Endothelial cell of umbilical vein (primary cell): ENCODE results near the gene CNMD. TPM values are rescaled to one million over a fixed set of nuclear protein-coding genes. Genes with fewer than 3 reads are reported as not detected.

Experiments used
- BruUV-seq: library from RNA; stranded (reverse); fragments of 400-500 nt; replicated peaks from 2 replicates; lab custom pipeline; 2021; lab: Mats Ljungman, UMichigan
- CTCF ChIA-PET: fragments of 300-600, 350-600 bp; sonication (Branson Sonifier 250); formaldehyde crosslinking; loops from one replicate; lab custom pipeline; 2021; ENCODE audit warnings: antibody characterized with exemption, inconsistent platforms; lab: Charles Lee
- POLR2A ChIA-PET: fragments of 300-600, 350-600 bp; sonication (Branson Sonifier 250); formaldehyde crosslinking; loops from one replicate; lab custom pipeline; 2021; ENCODE audit warnings: antibody characterized with exemption, inconsistent platforms; lab: Charles Lee
- DNase-seq: peaks from one replicate; pipeline ENCODE4 v3.0.0-alpha.2; 2011; ENCODE audit warnings: low read depth, low spot score
- FAIRE-seq: peaks from 2 replicates; lab custom pipeline; 2011; peaks lifted over from hg19 to GRCh38; lab: Jason Lieb, UNC
- H2AFZ ChIP-seq: 2 replicates; pipeline ENCODE4 v1.6.0; 2012; ENCODE audit warnings: low read depth, low read length, control low read depth, inconsistent platforms
- H3K27ac ChIP-seq: 2 replicates; pipeline ENCODE4 v1.5.1; 2011; ENCODE audit warnings: low read depth, mild to moderate bottlenecking, control low read depth, low read length, moderate library complexity; ENCODE audit not compliant: insufficient read depth
- H3K27me3 ChIP-seq, 2 experiments: 2 replicates each; pipeline versions ENCODE4 v1.6.0 to v1.6.1; 2011; ENCODE audit warnings: low read length in 2 of 2, mixed read lengths in 1 of 2; ENCODE audit not compliant: control insufficient read depth in 2 of 2, insufficient read depth in 2 of 2
- H3K36me3 ChIP-seq, 2 experiments: 2 replicates in 1 of 2; 3 replicates in 1 of 2; pipeline ENCODE4 v1.5.1; 2011; ENCODE audit warnings: low read length in 2 of 2, mild to moderate bottlenecking in 1 of 2, moderate library complexity in 1 of 2; ENCODE audit not compliant: control insufficient read depth in 2 of 2, insufficient read depth in 2 of 2; ENCODE audit errors: extremely low read depth in 1 of 2
- H3K4me1 ChIP-seq: 3 replicates; pipeline ENCODE4 v1.5.1; 2011; ENCODE audit warnings: mild to moderate bottlenecking, low read length; ENCODE audit not compliant: control insufficient read depth, insufficient read depth; ENCODE audit errors: extremely low read depth
- H3K4me2 ChIP-seq: 2 replicates; pipeline ENCODE4 v1.6.1; 2011; ENCODE audit warnings: low read length, control low read depth, mixed read lengths; ENCODE audit not compliant: insufficient read depth
- H3K4me3 ChIP-seq, 3 experiments: fragments of 200-600 bp in 1 of 3; sonication (generic), shearing (Covaris generic) in 1 of 3; replicated peaks in 1 of 3; 2 replicates each; pipeline ENCODE4 v1.5.1; 2011 to 2016; ENCODE audit warnings: control low read depth in 3 of 3, low read length in 3 of 3, mild to moderate bottlenecking in 2 of 3, inconsistent platforms in 1 of 3, low read depth in 1 of 3, moderate library complexity in 1 of 3; ENCODE audit not compliant: insufficient read depth in 1 of 3
- H3K79me2 ChIP-seq: 2 replicates; pipeline ENCODE4 v1.6.0; 2012; ENCODE audit warnings: low read length, inconsistent platforms; ENCODE audit not compliant: control insufficient read depth, insufficient read depth
- H3K9ac ChIP-seq: replicated peaks from 2 replicates; pipeline ENCODE3; 2011; ENCODE audit warnings: low read length, control low read depth; ENCODE audit not compliant: insufficient read depth; ENCODE audit errors: extremely low read depth
- H3K9me1 ChIP-seq: replicated peaks from 3 replicates; pipeline ENCODE4 v1.6.0; 2011; ENCODE audit warnings: mild to moderate bottlenecking, low read length; ENCODE audit not compliant: control insufficient read depth, insufficient read depth; ENCODE audit errors: extremely low read depth
- H3K9me3 ChIP-seq: replicated peaks from 2 replicates; pipeline ENCODE4 v1.5.1; 2012; ENCODE audit warnings: low read length, inconsistent platforms; ENCODE audit not compliant: control insufficient read depth, insufficient read depth
- H4K20me1 ChIP-seq: replicated peaks from 2 replicates; pipeline ENCODE3; 2011; ENCODE audit warnings: mild to moderate bottlenecking, low read length; ENCODE audit not compliant: control insufficient read depth, insufficient read depth; ENCODE audit errors: extremely low read depth
- GATA2 ChIP-seq: IDR thresholded peaks from 2 replicates; pipeline ENCODE4 v1.7.0; 2011; ENCODE audit warnings: low read depth, mild to moderate bottlenecking, moderate library complexity, mixed read lengths, low read length; ENCODE audit not compliant: insufficient read length, insufficient read depth
- JUN ChIP-seq: IDR thresholded peaks from 2 replicates; pipeline ENCODE4 v1.6.1; 2011; ENCODE audit warnings: borderline replicate concordance, low read depth; ENCODE audit not compliant: insufficient read length, insufficient read depth
- MYC ChIP-seq: IDR thresholded peaks from one replicate; pipeline ENCODE4 v1.6.1; 2011; ENCODE audit warnings: mild to moderate bottlenecking, low read depth, low read length
- POLR2A ChIP-seq: IDR thresholded peaks from 2 replicates; pipeline ENCODE4 v1.6.1; 2012; ENCODE audit warnings: low read depth, mild to moderate bottlenecking, control low read depth, low read length
- dilution Hi-C: fragments of 300-500 bp; cut with MboI; formaldehyde crosslinking; loops from one replicate; pipeline ENCODE4 v1.15.0; 2019; ENCODE audit warnings: low sequenced_read_pairs; ENCODE audit not compliant: extremely low pct_ligation_motif_present
- intact Hi-C: fragments of 100-400 bp; cut with micrococcal nuclease; formaldehyde crosslinking; loops from one replicate; pipeline ENCODE4 v1.10.0; 2022
- polyA plus RNA-seq, 4 experiments: library from polyadenylated mRNA; depleted of rRNA in 3 of 4; stranded (reverse) in 3 of 4; unstranded in 1 of 4; fragments of >200 nt; gene quantifications; 2 replicates each; pipeline versions ENCODE4 v1.2.1 to v1.2.3, GENCODE V29; 2011 to 2012; ENCODE audit warnings: missing spikeins in 1 of 4
- total RNA-seq: library from RNA; stranded (reverse); gene quantifications from 2 replicates; pipeline ENCODE4 v1.2.3, GENCODE V29; 2021
- TF ChIP-seq, protein P1 (sequence below), 2 donors: IDR thresholded peaks; 1 replicate in 1 of 2; 2 replicates in 1 of 2; pipeline ENCODE4 v1.5.1; 2011; ENCODE audit warnings: low read length in 2 of 2, mild to moderate bottlenecking in 2 of 2, moderate library complexity in 2 of 2, control low read depth in 1 of 2, inconsistent platforms in 1 of 2, low read depth in 1 of 2; ENCODE audit not compliant: insufficient read depth in 1 of 2; ENCODE audit errors: extremely low read depth in 1 of 2
- TF ChIP-seq, protein P2 (sequence below): IDR thresholded peaks from 2 replicates; pipeline ENCODE4 v1.6.1; 2011; ENCODE audit not compliant: insufficient read depth, insufficient read length

CNMD gene
- total and polyA plus RNA-seq, 2 donors (not counting 3 experiments of a cell fraction or from before 2014, with no cell fraction given): not detected

DNA sequence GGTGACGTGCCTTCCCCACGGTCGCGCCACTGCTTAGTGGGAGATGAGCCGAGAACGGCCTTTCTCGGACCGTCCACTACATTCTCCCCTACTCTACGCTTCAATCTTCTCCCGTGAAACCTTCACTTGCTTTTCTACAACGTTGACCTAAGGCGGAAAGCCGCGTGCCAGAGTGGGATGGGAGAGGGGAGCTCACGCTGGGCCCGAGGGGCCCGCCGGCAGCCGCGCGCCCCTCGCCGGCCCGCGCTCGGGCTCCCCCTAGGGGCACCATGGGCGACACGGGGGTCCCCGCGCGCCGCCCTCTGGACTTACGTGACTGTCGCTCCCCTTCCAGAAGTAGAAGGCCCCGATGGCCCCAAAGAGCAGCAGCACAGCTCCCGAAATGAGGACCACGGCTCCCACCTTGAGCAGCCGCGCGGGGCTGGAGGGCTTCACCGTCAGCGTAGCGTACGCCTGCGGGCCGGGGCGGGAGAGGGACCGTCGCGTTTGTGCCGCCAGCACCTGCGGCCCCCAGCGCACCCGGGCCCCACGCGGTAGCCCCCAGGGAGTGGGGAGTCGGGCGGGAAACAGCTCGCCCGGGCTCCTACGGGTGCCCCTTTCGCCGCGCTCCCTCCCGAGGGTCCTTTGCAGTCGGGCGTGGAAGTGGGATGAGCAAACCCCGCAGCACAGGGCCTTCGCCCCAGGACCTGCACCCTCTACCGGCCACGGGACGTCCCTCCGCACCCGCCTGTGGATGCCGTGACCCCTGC is 727 bp downstream of the CNMD start:
- CTCF ChIA-PET: interaction anchor here (0.9 to 4.9 kb wide), 15 partner anchors 13 to 229 kb away, joined by 3 to 27 read pairs (median 5); partner anchors contain the start of gene SUGT1
- Histone ChIP-seq H3K9me3 (no peaks in the 10 kb centered on the region), H3K27me3 (peaks cover 28 to 56% of the 10 kb centered on the region in 2 experiments), H3K4me2 (peak overlapping the region; percentile 63), H2AFZ (peak overlapping the region; percentile 91), H3K9me1 (no peaks in the 10 kb centered on the region), H3K4me1 (peaks cover 6% of the 10 kb centered on the region), H3K9ac (no peak overlapping the region), H3K36me3 (no peaks in the 10 kb centered on the region), H3K4me3 (peak overlapping the region; percentile 17 to 24 (median 23)), H4K20me1 (no peaks in the 10 kb centered on the region), H3K79me2 (no peaks in the 10 kb centered on the region), H3K27ac (no peak overlapping the region)
- BruUV-seq: no TSS peak
- POLR2A ChIA-PET: no interaction called here
- TF ChIP-seq GATA2 (no peak), POLR2A (no peak), JUN (no peak), MYC (no peak)
- TF ChIP-seq, protein P1, sequence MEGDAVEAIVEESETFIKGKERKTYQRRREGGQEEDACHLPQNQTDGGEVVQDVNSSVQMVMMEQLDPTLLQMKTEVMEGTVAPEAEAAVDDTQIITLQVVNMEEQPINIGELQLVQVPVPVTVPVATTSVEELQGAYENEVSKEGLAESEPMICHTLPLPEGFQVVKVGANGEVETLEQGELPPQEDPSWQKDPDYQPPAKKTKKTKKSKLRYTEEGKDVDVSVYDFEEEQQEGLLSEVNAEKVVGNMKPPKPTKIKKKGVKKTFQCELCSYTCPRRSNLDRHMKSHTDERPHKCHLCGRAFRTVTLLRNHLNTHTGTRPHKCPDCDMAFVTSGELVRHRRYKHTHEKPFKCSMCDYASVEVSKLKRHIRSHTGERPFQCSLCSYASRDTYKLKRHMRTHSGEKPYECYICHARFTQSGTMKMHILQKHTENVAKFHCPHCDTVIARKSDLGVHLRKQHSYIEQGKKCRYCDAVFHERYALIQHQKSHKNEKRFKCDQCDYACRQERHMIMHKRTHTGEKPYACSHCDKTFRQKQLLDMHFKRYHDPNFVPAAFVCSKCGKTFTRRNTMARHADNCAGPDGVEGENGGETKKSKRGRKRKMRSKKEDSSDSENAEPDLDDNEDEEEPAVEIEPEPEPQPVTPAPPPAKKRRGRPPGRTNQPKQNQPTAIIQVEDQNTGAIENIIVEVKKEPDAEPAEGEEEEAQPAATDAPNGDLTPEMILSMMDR (IDR thresholded peaks at IDR 0.05; ENCODE audit: extremely low read depth in 1 of 2, insufficient read depth in 1 of 2, low read depth in 1 of 2, low read length in 2 of 2): peak; percentile 61 to 63
- TF ChIP-seq, protein P2, sequence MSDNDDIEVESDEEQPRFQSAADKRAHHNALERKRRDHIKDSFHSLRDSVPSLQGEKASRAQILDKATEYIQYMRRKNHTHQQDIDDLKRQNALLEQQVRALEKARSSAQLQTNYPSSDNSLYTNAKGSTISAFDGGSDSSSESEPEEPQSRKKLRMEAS: no peak
- dilution Hi-C loops (no loop called here), intact Hi-C loops (loop anchor here (1.0 to 5.0 kb wide), 3 partner anchors 37 to 130 kb away; no protein-coding TSS in a partner anchor)
- no peak for FAIRE-seq
- peak; percentile 15 for DNase-seq
